NCI-H1092 treated with DMSO at 0.1 percent for 48 hours (cell line): ENCODE results near the gene VPS50.

Source experiments
- DNase-seq: peaks from one replicate; lab custom pipeline; 2025; lab: John Stamatoyannopoulos, UW

Gene VPS50

DNA sequence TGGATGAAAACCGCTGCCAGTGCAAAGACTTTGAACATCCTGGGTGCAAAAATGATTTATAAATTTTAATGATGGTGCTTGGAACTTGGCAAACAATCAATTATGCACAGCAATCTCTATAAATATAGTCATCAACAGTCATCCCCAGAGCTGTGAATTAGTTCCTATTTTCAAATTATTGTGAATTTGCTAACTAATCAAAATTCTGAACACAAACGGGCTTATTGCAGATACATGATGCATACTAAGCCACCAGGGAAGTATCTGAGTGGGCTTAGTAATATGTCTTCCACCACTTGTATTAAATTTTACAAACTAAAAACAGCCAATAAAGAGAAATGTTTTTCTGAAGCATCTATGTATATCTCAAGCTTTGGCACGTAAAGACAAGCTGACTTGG, 177.2 kb downstream of the VPS50 start:
- no peak for DNase-seq
